HG02852 (cell line): Measurements from ENCODE around the gene CALHM3.

Experiments used
- ATAC-seq: cut with Tn5 transposase; IDR thresholded peaks from one replicate; pipeline ENCODE4 v1.9.1; 2021; ENCODE audit warnings: mild to moderate bottlenecking, moderate library complexity; ENCODE audit not compliant: unreplicated experiment

CALHM3 gene

GRCh38 chr10:103451091-103451813 lies 27.8 kb downstream of the CALHM3 start:
- no peak for ATAC-seq

- ATAC-seq: no peak
These were observed 28.8 kb downstream of the CALHM3 start for GRCh38 chr10:103450201-103450695.

- no peak for ATAC-seq
These were observed 29.6 kb downstream of the CALHM3 start for GRCh38 chr10:103449208-103450144.

GRCh38 chr10:103448746-103449145 lies 30.3 kb downstream of the CALHM3 start:
- no peak for ATAC-seq

GRCh38 chr10:103447187-103447586 lies 31.9 kb downstream of the CALHM3 start:
- no peak for ATAC-seq

- no peak for ATAC-seq
These were observed 33.1 kb downstream of the CALHM3 start for GRCh38 chr10:103445767-103446567.

GRCh38 chr10:103445366-103445765 lies 33.7 kb downstream of the CALHM3 start:
- no peak for ATAC-seq

GRCh38 chr10:103444478-103444877 lies 34.6 kb downstream of the CALHM3 start:
- ATAC-seq: no peak

GRCh38 chr10:103443475-103444185 lies 35.4 kb downstream of the CALHM3 start:
- ATAC-seq: no peak

- ATAC-seq: no peak
These were observed 37.0 kb downstream of the CALHM3 start for GRCh38 chr10:103442031-103442461.

- no peak for ATAC-seq
These were observed 37.4 kb downstream of the CALHM3 start for GRCh38 chr10:103441611-103442010.

- no peak for ATAC-seq
These were observed 37.8 kb downstream of the CALHM3 start for GRCh38 chr10:103441206-103441605.

- ATAC-seq: no peak
These were observed 38.6 kb downstream of the CALHM3 start for GRCh38 chr10:103440416-103440815.

- no peak for ATAC-seq
These were observed 39.3 kb downstream of the CALHM3 start for GRCh38 chr10:103439776-103440175.

- no peak for ATAC-seq
These were observed 45.2 kb downstream of the CALHM3 start for GRCh38 chr10:103433858-103434257.

- ATAC-seq: no peak
These were observed 47.1 kb downstream of the CALHM3 start for GRCh38 chr10:103431902-103432301.

- ATAC-seq: no peak
These were observed 49.4 kb downstream of the CALHM3 start for GRCh38 chr10:103429647-103430046.

- ATAC-seq: no peak
These were observed 49.9 kb downstream of the CALHM3 start for GRCh38 chr10:103428989-103429643.

GRCh38 chr10:103427866-103428265 lies 51.2 kb downstream of the CALHM3 start:
- ATAC-seq: no peak

- no peak for ATAC-seq
These were observed 55.3 kb downstream of the CALHM3 start for GRCh38 chr10:103423748-103424147.
